Measurements from ENCODE around the gene UMAD1.
A peak's percentile ranks its signal among the peaks of the same experiment; 100 is the strongest.

Gene UMAD1

DNA sequence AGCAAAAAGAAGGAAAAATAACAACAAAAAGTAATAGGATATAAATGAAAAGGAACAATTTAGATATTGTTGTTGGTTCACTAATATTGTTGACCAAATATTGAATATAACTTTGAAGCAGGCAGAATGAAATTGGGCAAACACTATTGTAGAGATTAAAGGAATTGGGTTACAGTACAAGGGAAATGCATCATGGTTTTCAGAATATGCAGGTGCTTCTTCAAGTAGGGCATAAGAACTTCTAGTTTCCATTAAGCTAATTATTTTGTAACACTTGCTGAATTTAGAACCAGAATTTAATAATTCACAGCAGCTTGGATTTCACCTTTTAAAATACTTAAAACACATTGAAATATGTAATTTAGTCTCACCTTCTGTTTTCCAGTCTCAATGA, 41.4 kb downstream of the UMAD1 start:
- Histone ChIP-seq H3K36me3 (ENCODE audit: insufficient read depth, low read length) (peaks cover 4% of the 10 kb centered on the region; the same call in 1 of the 2 replicates), H3K27me3 (ENCODE audit: insufficient read depth, low read length, poor library complexity, severe bottlenecking) (no peaks in the 10 kb centered on the region), H4K20me1 (ENCODE audit: insufficient read depth, low read length, poor library complexity, severe bottlenecking) (no peaks in the 10 kb centered on the region), H3K9me3 (ENCODE audit: insufficient read depth, low read depth, low read length) (no peaks in the 10 kb centered on the region), H3K4me3 (ENCODE audit: low read length, poor library complexity, severe bottlenecking) (peak overlapping the region; percentile 47), H3K4me2 (ENCODE audit: low read depth, low read length, poor library complexity, severe bottlenecking) (peak overlapping the region; percentile 53), H3K9me2 (replicated peaks; ENCODE audit: low read depth, low read length) (no peaks in the 10 kb centered on the region), H3K4me1 (ENCODE audit: insufficient read depth, low read length, poor library complexity, severe bottlenecking) (peaks cover 25% of the 10 kb centered on the region), H3K79me2 (ENCODE audit: insufficient read depth, low read length) (peaks cover 19% of the 10 kb centered on the region; the same call in 1 of the 2 replicates), H3F3A (ENCODE audit: low read depth) (0 out of 2 replicates have a peak, but pooled peaks cover 7% of the 10 kb centered on the region), H3K9ac (ENCODE audit: low read depth, low read length, poor library complexity, severe bottlenecking) (peak overlapping the region; percentile 53), H2AFZ (ENCODE audit: low read length) (peak overlapping the region; percentile 23; the same call in 1 of the 2 replicates)
- no peak for TF ChIP-seq EZH2phosphoT487 (IDR thresholded peaks at IDR 0.05; ENCODE audit: borderline replicate concordance)
- TF ChIP-seq, protein P1, sequence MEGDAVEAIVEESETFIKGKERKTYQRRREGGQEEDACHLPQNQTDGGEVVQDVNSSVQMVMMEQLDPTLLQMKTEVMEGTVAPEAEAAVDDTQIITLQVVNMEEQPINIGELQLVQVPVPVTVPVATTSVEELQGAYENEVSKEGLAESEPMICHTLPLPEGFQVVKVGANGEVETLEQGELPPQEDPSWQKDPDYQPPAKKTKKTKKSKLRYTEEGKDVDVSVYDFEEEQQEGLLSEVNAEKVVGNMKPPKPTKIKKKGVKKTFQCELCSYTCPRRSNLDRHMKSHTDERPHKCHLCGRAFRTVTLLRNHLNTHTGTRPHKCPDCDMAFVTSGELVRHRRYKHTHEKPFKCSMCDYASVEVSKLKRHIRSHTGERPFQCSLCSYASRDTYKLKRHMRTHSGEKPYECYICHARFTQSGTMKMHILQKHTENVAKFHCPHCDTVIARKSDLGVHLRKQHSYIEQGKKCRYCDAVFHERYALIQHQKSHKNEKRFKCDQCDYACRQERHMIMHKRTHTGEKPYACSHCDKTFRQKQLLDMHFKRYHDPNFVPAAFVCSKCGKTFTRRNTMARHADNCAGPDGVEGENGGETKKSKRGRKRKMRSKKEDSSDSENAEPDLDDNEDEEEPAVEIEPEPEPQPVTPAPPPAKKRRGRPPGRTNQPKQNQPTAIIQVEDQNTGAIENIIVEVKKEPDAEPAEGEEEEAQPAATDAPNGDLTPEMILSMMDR (conservative IDR thresholded peaks at IDR 0.05; ENCODE audit: low read length): no peak

DNA sequence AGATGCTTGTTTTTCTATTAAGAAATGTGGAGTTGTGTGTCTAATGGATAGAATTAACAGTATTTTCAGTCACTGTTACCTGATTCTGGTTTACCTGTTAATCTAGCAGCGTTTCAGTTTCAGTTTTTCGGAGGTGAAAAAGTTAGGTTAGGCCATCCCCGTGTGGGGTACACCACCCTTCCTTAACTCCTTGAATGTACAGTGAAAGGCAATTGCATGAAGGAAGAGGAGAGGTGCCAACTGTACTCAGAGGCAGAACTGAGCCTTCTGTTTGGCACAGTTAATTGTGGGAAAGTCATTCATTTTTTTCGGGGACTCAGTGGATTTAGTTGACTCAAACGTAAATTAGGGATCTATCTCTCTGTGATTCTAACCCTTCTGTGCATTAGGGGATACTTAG, 42.3 kb downstream of the UMAD1 start:
- Histone ChIP-seq H2AFZ (ENCODE audit: low read length) (no peak overlapping the region), H3F3A (ENCODE audit: low read depth) (0 out of 2 replicates have a peak, but pooled peaks cover 7% of the 10 kb centered on the region), H3K9me3 (ENCODE audit: insufficient read depth, low read depth, low read length) (no peaks in the 10 kb centered on the region), H3K9me2 (replicated peaks; ENCODE audit: low read depth, low read length) (no peaks in the 10 kb centered on the region), H3K79me2 (ENCODE audit: insufficient read depth, low read length) (peaks cover 19% of the 10 kb centered on the region; the same call in 1 of the 2 replicates), H3K9ac (ENCODE audit: low read depth, low read length, poor library complexity, severe bottlenecking) (no peak overlapping the region), H3K4me1 (ENCODE audit: insufficient read depth, low read length, poor library complexity, severe bottlenecking) (peaks cover 33% of the 10 kb centered on the region), H3K36me3 (ENCODE audit: insufficient read depth, low read length) (peaks cover 3% of the 10 kb centered on the region; the same call in 1 of the 2 replicates), H4K20me1 (ENCODE audit: insufficient read depth, low read length, poor library complexity, severe bottlenecking) (no peaks in the 10 kb centered on the region), H3K4me2 (ENCODE audit: low read depth, low read length, poor library complexity, severe bottlenecking) (no peak overlapping the region), H3K27me3 (ENCODE audit: insufficient read depth, low read length, poor library complexity, severe bottlenecking) (no peaks in the 10 kb centered on the region), H3K4me3 (ENCODE audit: low read length, poor library complexity, severe bottlenecking) (no peak overlapping the region)
- TF ChIP-seq EZH2phosphoT487 (IDR thresholded peaks at IDR 0.05; ENCODE audit: borderline replicate concordance): no peak
- TF ChIP-seq, protein P1 (conservative IDR thresholded peaks at IDR 0.05; ENCODE audit: low read length): no peak

DNA sequence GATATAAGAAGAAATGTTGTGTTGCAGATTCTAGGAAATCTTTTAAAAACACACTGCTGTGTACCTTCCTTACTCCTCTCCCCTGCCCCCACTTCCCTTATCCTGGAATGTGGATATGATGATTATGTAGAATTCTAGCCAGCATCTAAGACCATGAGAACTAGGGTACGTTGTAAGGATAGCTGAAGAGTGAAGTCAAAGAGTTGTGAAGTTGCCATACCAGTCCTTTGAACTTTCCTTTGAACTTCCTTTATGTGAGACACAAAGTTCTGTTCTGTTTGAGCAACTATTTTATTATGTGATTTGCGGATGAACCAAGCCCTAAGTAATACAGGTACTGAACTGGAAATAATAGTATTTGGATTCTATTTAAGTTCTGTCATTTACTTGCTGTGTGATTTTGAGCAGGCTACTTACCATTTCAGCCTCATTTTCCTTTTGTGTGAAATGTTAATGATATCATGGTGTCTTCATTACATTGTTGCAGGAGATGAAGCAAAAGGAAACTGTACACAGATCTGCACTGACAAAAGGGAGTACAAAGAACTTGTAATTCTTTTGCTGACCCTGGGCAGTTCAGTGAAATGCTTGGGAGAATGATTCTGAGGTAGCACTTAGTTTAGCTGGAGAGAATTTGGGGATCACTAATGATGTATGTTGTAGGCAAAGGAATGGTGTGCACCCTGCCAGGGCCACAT, 46.4 kb downstream of the UMAD1 start:
- no peaks in the 10 kb centered on the region for H3K36me3 ChIP-seq (ENCODE audit: insufficient read depth, low read length)
- H3K4me2 ChIP-seq (ENCODE audit: low read depth, low read length, poor library complexity, severe bottlenecking): no peak overlapping the region
- 0 out of 2 replicates have a peak overlapping the region, but pooled peaks have one; percentile 22 for H2AFZ ChIP-seq (ENCODE audit: low read length)

More for the DNA sequence above, 46.4 kb downstream of the UMAD1 start:
- H3K27me3 ChIP-seq (ENCODE audit: insufficient read depth, low read length, poor library complexity, severe bottlenecking): no peaks in the 10 kb centered on the region
- H3K79me2 ChIP-seq (ENCODE audit: insufficient read depth, low read length): peaks cover 18% of the 10 kb centered on the region; the same call in 1 of the 2 replicates
- H3K4me3 ChIP-seq (ENCODE audit: low read length, poor library complexity, severe bottlenecking): no peak overlapping the region
- H3F3A ChIP-seq (ENCODE audit: low read depth): no peaks in the 10 kb centered on the region
- H3K9me2 ChIP-seq (replicated peaks; ENCODE audit: low read depth, low read length): no peaks in the 10 kb centered on the region
- H4K20me1 ChIP-seq (ENCODE audit: insufficient read depth, low read length, poor library complexity, severe bottlenecking): no peaks in the 10 kb centered on the region
- H3K4me1 ChIP-seq (ENCODE audit: insufficient read depth, low read length, poor library complexity, severe bottlenecking): peaks cover 28% of the 10 kb centered on the region
- no peaks in the 10 kb centered on the region for H3K9me3 ChIP-seq (ENCODE audit: insufficient read depth, low read depth, low read length)
- TF ChIP-seq EZH2phosphoT487 (IDR thresholded peaks at IDR 0.05; ENCODE audit: borderline replicate concordance): no peak
- TF ChIP-seq, protein P1 (conservative IDR thresholded peaks at IDR 0.05; ENCODE audit: low read length): no peak
- H3K9ac ChIP-seq (ENCODE audit: low read depth, low read length, poor library complexity, severe bottlenecking): no peak overlapping the region
